GM12874 (cell line): ENCODE results near the gene TAB2.

ENCODE experiments used
- CTCF ChIP-seq: IDR thresholded peaks from 2 replicates; pipeline ENCODE4 v1.5.1; 2011; ENCODE audit warnings: low read depth, mild to moderate bottlenecking, control low read depth, low read length, moderate library complexity; ENCODE audit not compliant: insufficient read depth

Gene TAB2

GRCh38 chr6:149347067-149347466, 29.6 kb downstream of the TAB2 start:
- TF ChIP-seq CTCF: no peak

- no peak for TF ChIP-seq CTCF
Measured at GRCh38 chr6:149354009-149354408, 36.5 kb downstream of the TAB2 start.

GRCh38 chr6:149356081-149356750, 38.7 kb downstream of the TAB2 start:
- no peak for TF ChIP-seq CTCF

GRCh38 chr6:149357726-149358538, 40.4 kb downstream of the TAB2 start:
- no peak for TF ChIP-seq CTCF

- no peak for TF ChIP-seq CTCF
Measured at GRCh38 chr6:149359440-149359839, 41.9 kb downstream of the TAB2 start.

GRCh38 chr6:149360536-149360935, 43.0 kb downstream of the TAB2 start:
- no peak for TF ChIP-seq CTCF

- no peak for TF ChIP-seq CTCF
Measured at GRCh38 chr6:149362289-149362688, 44.8 kb downstream of the TAB2 start.
